H1 (cell line): ENCODE results near the gene DMRT1. TPM values are rescaled to one million over a fixed set of nuclear protein-coding genes. Genes with fewer than 3 reads are reported as not detected.
A peak's percentile ranks its signal among the peaks of the same experiment; 100 is the strongest.

Experiments
- CTCF ChIA-PET: fragments of 300-600 bp; sonication (Branson Sonifier 250); formaldehyde crosslinking; loops from one replicate; lab custom pipeline; 2021; ENCODE audit not compliant: partially characterized antibody; lab: Charles Lee
- POLR2A ChIA-PET: fragments of 300-600 bp; sonication (Branson Sonifier 250); formaldehyde crosslinking; loops from one replicate; lab custom pipeline; 2021; ENCODE audit warnings: inconsistent platforms; ENCODE audit not compliant: partially characterized antibody; lab: Charles Lee
- DNase-seq, 2 experiments: peaks; one replicate each; pipeline versions ENCODE4 v3.0.0 to v3.0.0-alpha.2; 2010 to 2022; ENCODE audit warnings: low spot score in 2 of 2, low read depth in 1 of 2, mixed read lengths in 1 of 2
- FAIRE-seq: peaks from 2 replicates; lab custom pipeline; 2011; peaks lifted over from hg19 to GRCh38; lab: Jason Lieb, UNC
- H2AFZ ChIP-seq: 2 replicates; pipeline ENCODE4 v1.8.1; 2012; ENCODE audit warnings: low read length, inconsistent platforms
- H2AK5ac ChIP-seq: 2 replicates; pipeline ENCODE4 v1.6.1; 2013; ENCODE audit warnings: low read depth, low read length
- H2BK120ac ChIP-seq: replicated peaks from 2 replicates; pipeline ENCODE3; 2013; ENCODE audit warnings: low read depth, low read length, inconsistent platforms
- H2BK12ac ChIP-seq: 2 replicates; pipeline ENCODE4 v1.6.1; 2013; ENCODE audit warnings: low read depth, low read length
- H2BK15ac ChIP-seq: 2 replicates; pipeline ENCODE4 v1.6.1; 2013; ENCODE audit warnings: low read length
- H2BK20ac ChIP-seq: 2 replicates; pipeline ENCODE4 v1.6.1; 2013; ENCODE audit warnings: low read length
- H2BK5ac ChIP-seq: 2 replicates; pipeline ENCODE4 v1.6.1; 2013; ENCODE audit warnings: low read depth, low read length
- H3K14ac ChIP-seq: 2 replicates; pipeline ENCODE4 v1.6.1; 2013; ENCODE audit warnings: inconsistent platforms; ENCODE audit not compliant: insufficient read length
- H3K18ac ChIP-seq: 2 replicates; pipeline ENCODE4 v1.6.1; 2013; ENCODE audit warnings: low read length; ENCODE audit errors: extremely low read depth
- H3K23ac ChIP-seq: 2 replicates; pipeline ENCODE4 v1.6.1; 2013; ENCODE audit warnings: inconsistent platforms; ENCODE audit not compliant: insufficient read length
- H3K23me2 ChIP-seq: 2 replicates; pipeline ENCODE4 v1.6.1; 2013; ENCODE audit warnings: low read depth, low read length
- H3K27ac ChIP-seq: 2 replicates; pipeline ENCODE4 v1.6.1; 2011; ENCODE audit warnings: low read depth, low read length, inconsistent platforms
- H3K27me3 ChIP-seq, 4 experiments: replicated peaks in 1 of 4; 1 replicate in 1 of 4; 2 replicates in 3 of 4; pipeline versions ENCODE4 v1.6.1 to v1.8.1; 2011 to 2013; ENCODE audit warnings: low read length in 3 of 4, mild to moderate bottlenecking in 3 of 4, inconsistent platforms in 2 of 4, mixed read lengths in 2 of 4, moderate library complexity in 1 of 4; ENCODE audit not compliant: control insufficient read depth in 3 of 4, insufficient read depth in 3 of 4; ENCODE audit errors: extremely low read depth in 1 of 4
- H3K36me3 ChIP-seq, 4 experiments: 2 replicates each; pipeline versions ENCODE4 v1.6.1 to v1.8.1; 2011 to 2013; ENCODE audit warnings: mild to moderate bottlenecking in 4 of 4, low read length in 3 of 4, moderate library complexity in 2 of 4, control low read depth in 1 of 4, inconsistent platforms in 1 of 4; ENCODE audit not compliant: insufficient read depth in 4 of 4, control insufficient read depth in 2 of 4
- H3K4ac ChIP-seq: replicated peaks from 2 replicates; pipeline ENCODE3; 2013; ENCODE audit warnings: low read length, low read depth, mixed read lengths, inconsistent platforms; ENCODE audit not compliant: insufficient read length
- H3K4me1 ChIP-seq, 4 experiments: replicated peaks in 1 of 4; 1 replicate in 1 of 4; 2 replicates in 3 of 4; pipeline versions ENCODE4 v1.6.1 to v1.8.1; 2011 to 2013; ENCODE audit warnings: low read length in 3 of 4, inconsistent platforms in 2 of 4, mixed read lengths in 1 of 4; ENCODE audit not compliant: insufficient read depth in 4 of 4, control insufficient read depth in 3 of 4
- H3K4me2 ChIP-seq, 2 experiments: 2 replicates each; pipeline versions ENCODE4 v1.6.1 to v1.8.1; 2011 to 2013; ENCODE audit warnings: low read depth in 2 of 2, low read length in 2 of 2, control low read depth in 1 of 2, inconsistent platforms in 1 of 2, mild to moderate bottlenecking in 1 of 2; ENCODE audit not compliant: insufficient read depth in 1 of 2
- H3K4me3 ChIP-seq, 4 experiments: fragments of 200-600, 300-600 bp in 1 of 4; sonication (generic), shearing (Covaris generic), sonication (Bioruptor Twin) in 1 of 4; 2 replicates each; pipeline versions ENCODE4 v1.5.1 to v1.8.1; 2011 to 2016; ENCODE audit warnings: low read length in 4 of 4, low read depth in 3 of 4, control low read depth in 2 of 4, inconsistent platforms in 2 of 4, mild to moderate bottlenecking in 2 of 4, mixed read lengths in 1 of 4, moderate library complexity in 1 of 4; ENCODE audit not compliant: insufficient read depth in 2 of 4; ENCODE audit errors: extremely low read depth in 1 of 4
- H3K56ac ChIP-seq: replicated peaks from 2 replicates; pipeline ENCODE3; 2013; ENCODE audit warnings: low read depth, mild to moderate bottlenecking, mixed read lengths, low read length, inconsistent platforms; ENCODE audit not compliant: insufficient read length
- H3K79me1 ChIP-seq: 2 replicates; pipeline ENCODE4 v1.6.1; 2013; ENCODE audit warnings: low read depth, low read length, control low read depth
- H3K79me2 ChIP-seq, 2 experiments: 2 replicates each; pipeline versions ENCODE4 v1.6.1 to v1.8.1; 2012 to 2013; ENCODE audit warnings: low read length in 2 of 2, mild to moderate bottlenecking in 2 of 2, inconsistent platforms in 1 of 2; ENCODE audit not compliant: insufficient read depth in 2 of 2, control insufficient read depth in 1 of 2
- H3K9ac ChIP-seq, 4 experiments: replicated peaks in 1 of 4; 1 replicate in 1 of 4; 2 replicates in 3 of 4; pipeline versions ENCODE4 v1.6.1 to v1.8.1; 2011 to 2013; ENCODE audit warnings: low read depth in 3 of 4, low read length in 3 of 4, control low read depth in 2 of 4, mild to moderate bottlenecking in 2 of 4, moderate library complexity in 2 of 4, inconsistent platforms in 1 of 4; ENCODE audit errors: extremely low read depth in 1 of 4
- H3K9me3 ChIP-seq, 2 experiments: 2 replicates each; pipeline versions ENCODE4 v1.6.1 to v1.8.1; 2012 to 2013; ENCODE audit warnings: mild to moderate bottlenecking in 2 of 2, moderate library complexity in 2 of 2, control low read depth in 1 of 2, inconsistent platforms in 1 of 2, low read depth in 1 of 2, low read length in 1 of 2, mixed read lengths in 1 of 2; ENCODE audit not compliant: insufficient read depth in 2 of 2
- H4K20me1 ChIP-seq, 2 experiments: replicated peaks in 1 of 2; 2 replicates each; pipeline versions ENCODE3 to v1.8.1; 2011 to 2013; ENCODE audit warnings: inconsistent platforms in 2 of 2, low read length in 2 of 2, mild to moderate bottlenecking in 1 of 2; ENCODE audit not compliant: insufficient read depth in 2 of 2, control insufficient read depth in 1 of 2
- H4K5ac ChIP-seq: 2 replicates; pipeline ENCODE4 v1.6.1; 2013; ENCODE audit warnings: low read length, low read depth, mixed read lengths, inconsistent platforms; ENCODE audit not compliant: insufficient read length
- H4K8ac ChIP-seq: 2 replicates; pipeline ENCODE4 v1.8.0; 2013; ENCODE audit warnings: mild to moderate bottlenecking, moderate library complexity, low read length, inconsistent platforms; ENCODE audit not compliant: insufficient read depth; ENCODE audit errors: extremely low read depth
- H4K91ac ChIP-seq: replicated peaks from 2 replicates; pipeline ENCODE3; 2013; ENCODE audit warnings: low read length, mixed read lengths, inconsistent platforms; ENCODE audit not compliant: insufficient read length
- RAD21 ChIP-seq, 2 experiments: IDR thresholded peaks in 1 of 2; conservative IDR thresholded peaks in 1 of 2; 2 replicates each; pipeline ENCODE4 v1.6.1; 2011; ENCODE audit warnings: low read depth in 2 of 2, low read length in 2 of 2, improper control_type of control experiment in 1 of 2, inconsistent platforms in 1 of 2, mild to moderate bottlenecking in 1 of 2, moderate library complexity in 1 of 2
- WGBS, 2 experiments: shearing (Covaris generic) in 1 of 2; methylation state at CpG; one replicate each; pipeline versions ENCODE4 v1.1.6 to v1.1.7; 2013 to 2015; ENCODE audit warnings: low lambda C conversion rate in 2 of 2, mixed read lengths in 2 of 2, inconsistent platforms in 1 of 2, low coverage in 1 of 2, missing lambda C conversion rate in 1 of 2; ENCODE audit not compliant: insufficient replicate concordance in 2 of 2, insufficient coverage in 1 of 2, insufficient read length in 1 of 2; ENCODE audit errors: extremely low coverage in 1 of 2, missing lambda C conversion rate in 1 of 2; 5-methylcytosine and 5-hydroxymethylcytosine counted together
- polyA plus RNA-seq, 7 experiments: library from polyadenylated mRNA; depleted of rRNA in 3 of 7; stranded (reverse) in 5 of 7; unstranded in 2 of 7; fragments of >200 nt in 5 of 7; fragments of 200-250 nt in 2 of 7; gene quantifications; 1 replicate in 5 of 7; 2 replicates in 1 of 7; 4 replicates in 1 of 7; pipeline versions ENCODE4 v1.2.1 to v1.2.3, GENCODE V29; 2011 to 2013; ENCODE audit warnings: missing spikeins in 2 of 7, mixed read lengths in 2 of 7
- total RNA-seq: library from RNA; stranded (reverse); fragmentation: NEBNext Ultra II Directional; extraction: Animal tissue kit (Norgen Biotek cat#: 25700); gene quantifications from 2 replicates; pipeline ENCODE4 v1.2.1, GENCODE V29; 2021
- TF ChIP-seq, protein P1 (sequence below): IDR thresholded peaks from 2 replicates; pipeline ENCODE4 v1.6.1; 2012; ENCODE audit warnings: inconsistent platforms
- TF ChIP-seq, protein P2 (sequence below), 3 experiments: IDR thresholded peaks; 1 replicate in 2 of 3; 2 replicates in 1 of 3; pipeline versions ENCODE4 v1.5.1 to v1.6.1; 2011; ENCODE audit warnings: low read length in 3 of 3, mild to moderate bottlenecking in 3 of 3, inconsistent platforms in 2 of 3, low read depth in 1 of 3, moderate library complexity in 1 of 3; ENCODE audit not compliant: insufficient read depth in 1 of 3; ENCODE audit errors: control extremely low read depth in 1 of 3

DMRT1 gene
- total and polyA plus RNA-seq, 2 of the 8 experiments (the other 6 are each of a cell fraction or from before 2014, with no cell fraction given) = 0.15 TPM; not detected in 1

DNA sequence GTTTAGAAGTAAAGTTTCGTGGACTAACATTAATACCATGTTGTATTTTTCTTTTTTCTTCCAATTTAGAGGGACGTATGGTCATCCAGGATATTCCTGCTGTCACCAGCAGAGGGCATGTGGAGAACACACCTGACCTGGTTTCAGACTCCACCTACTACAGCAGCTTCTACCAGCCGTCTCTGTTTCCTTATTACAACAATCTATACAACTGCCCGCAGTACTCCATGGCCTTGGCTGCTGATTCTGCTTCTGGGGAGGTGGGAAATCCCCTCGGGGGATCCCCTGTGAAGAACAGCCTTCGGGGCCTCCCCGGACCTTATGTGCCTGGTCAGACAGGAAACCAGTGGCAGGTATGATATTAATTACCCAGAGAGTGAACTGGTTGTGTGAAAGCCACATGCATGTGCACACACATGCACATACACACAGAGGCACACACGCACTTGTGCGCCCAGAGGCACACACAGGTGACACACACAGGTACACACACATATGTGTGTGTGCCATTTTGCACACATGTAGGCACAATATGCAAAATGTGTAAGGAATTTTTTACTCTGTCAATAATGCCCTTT lies 52.4 kb downstream of the DMRT1 start:
- WGBS, 2 experiments = 42% methylated on average over 9 of the region's 9 CpGs; no CpG with 5 or more reads in 1 of the 2 experiments

More for the DNA sequence above, 52.4 kb downstream of the DMRT1 start:
- Histone ChIP-seq H2BK20ac (no peak overlapping the region), H3K27ac (no peak overlapping the region), H4K91ac (no peak overlapping the region), H2BK15ac (peak overlapping the region; percentile 98; the same call in 1 of the 2 replicates), H2BK12ac (no peak overlapping the region), H3K23ac (no peak overlapping the region), H3K56ac (no peak overlapping the region), H3K79me2 (no peaks in the 10 kb centered on the region), H3K18ac (no peak overlapping the region), H2AFZ (no peak overlapping the region), H4K20me1 (no peaks in the 10 kb centered on the region), H3K4me3 (no peak overlapping the region), H4K5ac (no peak overlapping the region), H2BK120ac (no peak overlapping the region), H3K9me3 (no peaks in the 10 kb centered on the region), H3K4me1 (peaks cover 0 to 12% (median 0%) of the 10 kb centered on the region in 4 experiments; a peak in 1 of 7 replicates), H4K8ac (0 out of 2 replicates have a peak overlapping the region, but pooled peaks have one; percentile 75), H3K36me3 (no peaks in the 10 kb centered on the region), H2AK5ac (no peak overlapping the region), H3K27me3 (peaks cover 0 to 9% (median 0%) of the 10 kb centered on the region in 4 experiments; a peak in 2 of 7 replicates), H3K79me1 (no peaks in the 10 kb centered on the region), H3K9ac (no peak overlapping the region), H3K23me2 (no peaks in the 10 kb centered on the region), H2BK5ac (no peak overlapping the region), H3K4me2 (peak overlapping the region in 1 of 2 experiments; percentile 25; a peak in 1 of 4 replicates), H3K14ac (no peak overlapping the region), H3K4ac (peak overlapping the region; percentile 91)
- peak; percentile 10 to 66 for DNase-seq
- ChIA-PET POLR2A (interaction anchor here (0.6 kb wide), 1 partner anchor 15 kb away, joined by 3 read pairs; no protein-coding TSS in a partner anchor), CTCF (interaction anchor here (0.7 to 11.2 kb wide), 30 partner anchors 9 to 546 kb away, joined by 3 to 108 read pairs (median 5); partner anchors contain the start of gene DMRT3)
- FAIRE-seq = peak; percentile 88
- TF ChIP-seq, protein P1, sequence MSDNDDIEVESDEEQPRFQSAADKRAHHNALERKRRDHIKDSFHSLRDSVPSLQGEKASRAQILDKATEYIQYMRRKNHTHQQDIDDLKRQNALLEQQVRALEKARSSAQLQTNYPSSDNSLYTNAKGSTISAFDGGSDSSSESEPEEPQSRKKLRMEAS = no peak
- TF ChIP-seq RAD21 (IDR thresholded peaks at IDR 0.05 in 1 of 2, conservative IDR thresholded peaks at IDR 0.05 in 1 of 2; ENCODE audit: low read depth in 2 of 2, low read length in 2 of 2) = peak; percentile 94 to 96
- TF ChIP-seq, protein P2, sequence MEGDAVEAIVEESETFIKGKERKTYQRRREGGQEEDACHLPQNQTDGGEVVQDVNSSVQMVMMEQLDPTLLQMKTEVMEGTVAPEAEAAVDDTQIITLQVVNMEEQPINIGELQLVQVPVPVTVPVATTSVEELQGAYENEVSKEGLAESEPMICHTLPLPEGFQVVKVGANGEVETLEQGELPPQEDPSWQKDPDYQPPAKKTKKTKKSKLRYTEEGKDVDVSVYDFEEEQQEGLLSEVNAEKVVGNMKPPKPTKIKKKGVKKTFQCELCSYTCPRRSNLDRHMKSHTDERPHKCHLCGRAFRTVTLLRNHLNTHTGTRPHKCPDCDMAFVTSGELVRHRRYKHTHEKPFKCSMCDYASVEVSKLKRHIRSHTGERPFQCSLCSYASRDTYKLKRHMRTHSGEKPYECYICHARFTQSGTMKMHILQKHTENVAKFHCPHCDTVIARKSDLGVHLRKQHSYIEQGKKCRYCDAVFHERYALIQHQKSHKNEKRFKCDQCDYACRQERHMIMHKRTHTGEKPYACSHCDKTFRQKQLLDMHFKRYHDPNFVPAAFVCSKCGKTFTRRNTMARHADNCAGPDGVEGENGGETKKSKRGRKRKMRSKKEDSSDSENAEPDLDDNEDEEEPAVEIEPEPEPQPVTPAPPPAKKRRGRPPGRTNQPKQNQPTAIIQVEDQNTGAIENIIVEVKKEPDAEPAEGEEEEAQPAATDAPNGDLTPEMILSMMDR (IDR thresholded peaks at IDR 0.05; ENCODE audit: control extremely low read depth in 1 of 3, insufficient read depth in 1 of 3, low read depth in 1 of 3, low read length in 3 of 3) = peak; percentile 67 to 96 (median 86)
